Fibroblast of lung (primary cell): ENCODE measurements around the gene TMC5.

Source experiments
- CTCF ChIP-seq, 2 donors: IDR thresholded peaks in 1 of 2; conservative IDR thresholded peaks in 1 of 2; 1 replicate in 1 of 2; 2 replicates in 1 of 2; pipeline ENCODE4 v1.5.1; 2011 to 2012; ENCODE audit warnings: low read length in 2 of 2, control low read depth in 1 of 2, inconsistent platforms in 1 of 2, low read depth in 1 of 2, mild to moderate bottlenecking in 1 of 2
- EZH2 ChIP-seq: IDR thresholded peaks from 2 replicates; pipeline ENCODE4 v1.5.1; 2012; ENCODE audit warnings: low read length, control low read depth, mild to moderate bottlenecking; ENCODE audit errors: missing control alignments

- no peak for TF ChIP-seq CTCF (conservative IDR thresholded peaks at IDR 0.05 in 1 of 2, IDR thresholded peaks at IDR 0.05 in 1 of 2; ENCODE audit: low read depth in 1 of 2, low read length in 2 of 2)
- no peak for TF ChIP-seq EZH2
Observed at GRCh38 chr16:19548144-19548543, 130.5 kb downstream of the TMC5 start.
